Heart left ventricle (tissue), 16 donors: ENCODE results near the gene ZDHHC14. TPM values are rescaled to one million over a fixed set of nuclear protein-coding genes. Genes with fewer than 3 reads are reported as not detected.

Experiments
- ATAC-seq, 4 donors: fragments of 200-7000 bp; cut with Tn5 transposase; one replicate each; pipeline ENCODE4 v1.9.1; 2020 to 2022; ENCODE audit warnings: moderate library complexity in 4 of 4, mild to moderate bottlenecking in 3 of 4, moderate number of reproducible peaks in 1 of 4
- DNase-seq, 5 donors: peaks; one replicate each; pipeline ENCODE4 v3.0.0-alpha.2; 2020
- H3K27ac ChIP-seq, 12 donors: fragments of 200-600 bp; sonication (generic) in 4 of 12; one replicate each; pipeline versions ENCODE4 v1.5.0 to v1.8.0; 2016 to 2022; ENCODE audit warnings: mild to moderate bottlenecking in 2 of 12
- H3K27me3 ChIP-seq, 9 donors: fragments of 200-600 bp; sonication (generic) in 2 of 9; one replicate each; pipeline versions ENCODE4 v1.5.1 to v1.8.0; 2016 to 2022; ENCODE audit warnings: mild to moderate bottlenecking in 3 of 9
- H3K36me3 ChIP-seq, 9 donors: fragments of 200-600 bp; sonication (generic) in 2 of 9; one replicate each; pipeline versions ENCODE4 v1.5.0 to v1.8.0; 2018 to 2022; ENCODE audit warnings: mild to moderate bottlenecking in 2 of 9
- H3K4me1 ChIP-seq, 12 donors: fragments of 200-600 bp; sonication (generic) in 4 of 12; one replicate each; pipeline versions ENCODE4 v1.5.0 to v1.8.0; 2016 to 2022; ENCODE audit warnings: mild to moderate bottlenecking in 3 of 12
- H3K4me3 ChIP-seq, 12 donors: fragments of 200-600 bp; sonication (generic) in 4 of 12; one replicate each; pipeline versions ENCODE4 v1.5.0 to v1.8.0; 2017 to 2022; ENCODE audit warnings: mild to moderate bottlenecking in 9 of 12, moderate library complexity in 4 of 12
- H3K9me3 ChIP-seq, 12 donors: fragments of 200-600 bp; sonication (generic) in 4 of 12; one replicate each; pipeline versions ENCODE4 v1.5.0 to v1.8.0; 2016 to 2022; ENCODE audit warnings: mild to moderate bottlenecking in 1 of 12
- CTCF ChIP-seq, 12 donors: fragments of 200-600 bp; sonication (generic) in 4 of 12; IDR thresholded peaks; one replicate each; pipeline versions ENCODE4 v1.5.0 to v1.8.0; 2018 to 2022; ENCODE audit warnings: antibody characterized with exemption in 12 of 12, mild to moderate bottlenecking in 5 of 12
- POLR2A ChIP-seq, 2 donors: fragments of 450-650 bp; IDR thresholded peaks; one replicate each; pipeline ENCODE4 v1.6.1; 2017; ENCODE audit warnings: antibody characterized with exemption in 2 of 2, mild to moderate bottlenecking in 2 of 2, moderate library complexity in 2 of 2
- WGBS, 4 donors: extraction: QIAGEN DNeasy Blood & Tissue Kit in 2 of 4; methylation state at CpG; one replicate each; pipeline versions ENCODE4 v1.1.5 to v1.1.7; 2013 to 2018; 5-methylcytosine and 5-hydroxymethylcytosine counted together
- intact Hi-C, 10 donors: fragments of 100-400 bp; cut with DNase I; formaldehyde crosslinking; loops; one replicate each; pipeline versions ENCODE4 v1.11.1 to v1.14.2; 2022
- polyA plus RNA-seq, 2 donors: library from polyadenylated mRNA; stranded (reverse); fragments of 200-250 nt; gene quantifications; one replicate each; pipeline ENCODE4 v1.2.3, GENCODE V29; 2013
- total RNA-seq, 9 donors: library from RNA; depleted of rRNA in 2 of 9; stranded (reverse); fragments of >200 nt in 2 of 9; fragmentation: NEBNext Ultra II Directional in 3 of 9; extraction: Animal tissue kit (Norgen Biotek cat#: 25700) in 3 of 9; gene quantifications; one replicate each; pipeline versions ENCODE4 v1.1.0 to v1.2.4, GENCODE V29; 2016 to 2023
- donor health status: ischemic (EF 13 %, LVEDD 7.1; RV severe dilation, severe dysfunction).
- donor health status: healthy with polysubstance abuse.
- donor health status: DM: no; HTN: yes; CAD: no.
- donor health status: DM: no; HTN: no; CAD: no.
- donor health status: ischemic (EF 25% LVEDD 6.9; RV normal size, moderate dysfunction).
- donor health status: ischemic (EF 25% LVEDD 5.7; RV mildly dilated, moderate dysfunction).
- donor health status: healthy.
- donor health status: DM: yes; HTN: yes; CAD: no.
- donor health status: ischemic (EF 35%, LVEDD 5.7; RV mildly dilated, moderate dysfunction).
- donor health status: nonischemic (EF 11% LVEDD 7.7; RV severe dilation, severe dysfunction).
- donor health status: DM: yes; HTN: yes; CAD: no.
- donor health status: PGD.
- donor health status: ischemic (EF 29% LVEDD 5.4; RV normal size, mild dysfunction).
- donor health status: nonischemic (EF 23%, LVEDD 6.1; RV moderate dilation, normal function).

Gene ZDHHC14
- total and polyA plus RNA-seq, 11 donors = 7.0 to 25.8 (median 15.4) TPM

GRCh38 chr6:157655139-157655538, 274.1 kb downstream of the ZDHHC14 start:
- intact Hi-C loops = no loop called here
- 86 to 93% (median 87%) methylated on average over 8 of the region's 8 CpGs for WGBS, 4 donors
- Histone ChIP-seq H3K9me3 (no peaks in the 10 kb centered on the region), H3K27me3 (no peaks in the 10 kb centered on the region), H3K4me1 (peaks cover 0 to 8% (median under 1%) of the 10 kb centered on the region in 12 donors), H3K4me3 (no peak overlapping the region), H3K27ac (no peak overlapping the region), H3K36me3 (peaks cover 0 to 41% (median 12%) of the 10 kb centered on the region in 9 donors)
- TF ChIP-seq POLR2A (IDR thresholded peaks at IDR 0.05) (no peak), CTCF (IDR thresholded peaks at IDR 0.05) (no peak)
- no peak for ATAC-seq
- no peak for DNase-seq

GRCh38 chr6:157656437-157656997, 275.5 kb downstream of the ZDHHC14 start:
- no peak overlapping the region for H3K4me3 ChIP-seq
- no peak for ATAC-seq
- peaks cover 0 to 41% (median 12%) of the 10 kb centered on the region in 9 donors for H3K36me3 ChIP-seq
- intact Hi-C loops = no loop called here
- H3K27ac ChIP-seq = no peak overlapping the region
- H3K9me3 ChIP-seq = no peaks in the 10 kb centered on the region
- DNase-seq = no peak
- H3K27me3 ChIP-seq = no peaks in the 10 kb centered on the region
- 92 to 95% (median 93%) methylated on average over 7 of the region's 7 CpGs for WGBS, 4 donors
- no peaks in the 10 kb centered on the region for H3K4me1 ChIP-seq
- TF ChIP-seq CTCF (IDR thresholded peaks at IDR 0.05) = no peak
- TF ChIP-seq POLR2A (IDR thresholded peaks at IDR 0.05) = no peak

GRCh38 chr6:157657754-157658153, 276.8 kb downstream of the ZDHHC14 start:
- ATAC-seq = no peak
- Histone ChIP-seq H3K27ac (no peak overlapping the region), H3K9me3 (no peaks in the 10 kb centered on the region)

DNA sequence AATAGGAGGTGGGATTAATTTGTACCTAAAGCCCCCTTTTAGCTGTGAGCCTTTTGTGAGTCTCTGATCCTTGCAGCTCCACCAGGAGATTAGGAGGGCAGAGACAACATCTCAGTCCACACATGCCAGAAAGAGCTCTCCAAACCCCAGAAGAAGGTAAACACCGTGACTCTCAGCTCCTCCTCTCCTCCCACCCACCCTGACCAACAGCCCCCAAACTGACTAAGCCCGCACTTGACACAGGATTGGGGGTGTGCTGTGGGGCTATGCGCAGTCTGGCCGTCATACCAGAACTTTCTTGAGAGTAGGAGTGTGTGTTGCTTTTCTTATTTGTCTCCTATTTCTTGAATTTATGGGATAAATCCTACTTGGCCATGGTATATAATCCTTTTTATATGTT, 277.3 kb downstream of the ZDHHC14 start:
- no peak for DNase-seq
- no peak overlapping the region for H3K27ac ChIP-seq
- no peak overlapping the region for H3K4me3 ChIP-seq
- no peak for ATAC-seq
- H3K27me3 ChIP-seq = no peaks in the 10 kb centered on the region
- 93 to 94% (median 93%) methylated on average over 4 of the region's 4 CpGs for WGBS, 4 donors
- TF ChIP-seq CTCF (IDR thresholded peaks at IDR 0.05) (no peak), POLR2A (IDR thresholded peaks at IDR 0.05) (no peak)
- no peaks in the 10 kb centered on the region for H3K9me3 ChIP-seq
- peaks cover 0 to 41% (median 12%) of the 10 kb centered on the region in 9 donors for H3K36me3 ChIP-seq
- intact Hi-C loops = no loop called here
- no peaks in the 10 kb centered on the region for H3K4me1 ChIP-seq

More at GRCh38 chr6:157657754-157658153, 276.8 kb downstream of the ZDHHC14 start:
- H3K4me3 ChIP-seq = no peak overlapping the region
- 96 to 98% (median 97%) methylated on average over 5 of the region's 5 CpGs for WGBS, 4 donors
- TF ChIP-seq POLR2A (IDR thresholded peaks at IDR 0.05) (no peak), CTCF (IDR thresholded peaks at IDR 0.05) (no peak)
- DNase-seq = no peak
- no peaks in the 10 kb centered on the region for H3K27me3 ChIP-seq
- peaks cover 0 to 41% (median 12%) of the 10 kb centered on the region in 9 donors for H3K36me3 ChIP-seq
- no peaks in the 10 kb centered on the region for H3K4me1 ChIP-seq
- intact Hi-C loops = no loop called here
